ENCODE data around the gene CCT5.

The CCT5 gene

GRCh38 chr5:10249948-10250805 lies at the start of gene CCT5:
Gene CCT5, plus strand, starts transcription at chr5:10250280. Its CDS starts 61 bp downstream, at chr5:10250341.
- peak; percentile 98 for DNase-seq

- peak; percentile 16 for DNase-seq
These were observed 48.7 kb upstream of the CCT5 start for GRCh38 chr5:10201223-10201868.

GRCh38 chr5:10202089-10202910 lies 47.8 kb upstream of the CCT5 start:
- DNase-seq: no peak

- no peak for DNase-seq
These were observed 41.1 kb upstream of the CCT5 start for GRCh38 chr5:10209004-10209403.

GRCh38 chr5:10213316-10213715 lies 36.8 kb upstream of the CCT5 start:
- no peak for DNase-seq

GRCh38 chr5:10214041-10214440 lies 36.0 kb upstream of the CCT5 start:
- DNase-seq: no peak

- no peak for DNase-seq
These were observed 34.7 kb upstream of the CCT5 start for GRCh38 chr5:10215366-10215765.

- DNase-seq: no peak
These were observed 34.0 kb upstream of the CCT5 start for GRCh38 chr5:10216107-10216506.

- DNase-seq: no peak
These were observed 31.4 kb upstream of the CCT5 start for GRCh38 chr5:10218658-10219057.

- DNase-seq: no peak
These were observed 31.0 kb upstream of the CCT5 start for GRCh38 chr5:10219068-10219467.

- DNase-seq: no peak
These were observed 29.8 kb upstream of the CCT5 start for GRCh38 chr5:10220248-10220647.

GRCh38 chr5:10222326-10222725 lies 27.8 kb upstream of the CCT5 start:
- DNase-seq: no peak

GRCh38 chr5:10227379-10227778 lies 22.7 kb upstream of the CCT5 start:
- DNase-seq: no peak

- DNase-seq: no peak
These were observed 21.8 kb upstream of the CCT5 start for GRCh38 chr5:10228288-10228687.

GRCh38 chr5:10229306-10230048 lies 20.6 kb upstream of the CCT5 start:
- no peak for DNase-seq

- no peak for DNase-seq
These were observed 17.7 kb upstream of the CCT5 start for GRCh38 chr5:10232386-10232785.

GRCh38 chr5:10233011-10233410 lies 17.1 kb upstream of the CCT5 start:
- DNase-seq: no peak

GRCh38 chr5:10233505-10233904 lies 16.6 kb upstream of the CCT5 start:
- DNase-seq: peak; percentile 11

- no peak for DNase-seq
These were observed 14.7 kb upstream of the CCT5 start for GRCh38 chr5:10235350-10235749.

GRCh38 chr5:10243660-10244240 lies 6.3 kb upstream of the CCT5 start:
- no peak for DNase-seq

- no peak for DNase-seq
These were observed 5.6 kb upstream of the CCT5 start for GRCh38 chr5:10244342-10244944.

- no peak for DNase-seq
These were observed 3.3 kb upstream of the CCT5 start for GRCh38 chr5:10246761-10247160.

Data from suppressor macrophage treated with lipopolysaccharide for 4 hours (primary cell).